SK-N-MC (cell line): ENCODE data around the gene EVL.
A peak's percentile ranks its signal among the peaks of the same experiment; 100 is the strongest.
"Not testable (repeated sequence)": the region's sequence is repeated elsewhere in the genome, so short reads cannot be mapped to it uniquely, and the experiment has no call there.

Experiments used
- DNase-seq: peaks from one replicate; pipeline ENCODE4 v3.0.0-alpha.2; 2011; ENCODE audit warnings: low read depth, low spot score
- H3K27ac ChIP-seq: fragments of 200-600 bp; sonication (generic); 2 replicates; pipeline ENCODE4 v1.5.1; 2016; ENCODE audit warnings: mixed run types
- H3K36me3 ChIP-seq: fragments of 200-600 bp; sonication (generic); 2 replicates; pipeline ENCODE4 v1.6.1; 2017; ENCODE audit warnings: antibody characterized with exemption, low read length, mixed read lengths; ENCODE audit not compliant: insufficient read depth
- H3K4me3 ChIP-seq: fragments of 200-600 bp; sonication (generic); 2 replicates; pipeline ENCODE4 v1.5.1; 2016
- H3K9ac ChIP-seq: fragments of 200-600 bp; sonication (generic); 2 replicates; pipeline ENCODE4 v1.8.0; 2017; ENCODE audit warnings: mixed run types, mixed read lengths; ENCODE audit not compliant: insufficient read length
- H3K9me3 ChIP-seq: fragments of 200-600 bp; sonication (generic); 2 replicates; pipeline ENCODE4 v1.6.1; 2017; ENCODE audit warnings: low read depth, mild to moderate bottlenecking, antibody characterized with exemption, low read length, moderate library complexity, mixed read lengths
- EZH2 ChIP-seq: fragments of 200-600 bp; sonication (generic); IDR thresholded peaks from one replicate; pipeline ENCODE4 v1.6.1; 2017; ENCODE audit warnings: antibody characterized with exemption
- FOXP2 ChIP-seq: optimal IDR thresholded peaks from 2 replicates; pipeline ENCODE3; 2011; ENCODE audit warnings: mild to moderate bottlenecking, moderate library complexity; ENCODE audit not compliant: insufficient read depth; ENCODE audit errors: extremely low read length, control extremely low read depth
- POLR2AphosphoS5 ChIP-seq: IDR thresholded peaks from 2 replicates; pipeline ENCODE4 v1.6.1; 2012; ENCODE audit warnings: mild to moderate bottlenecking, low read depth, low read length, borderline replicate concordance

Gene EVL

GRCh38 chr14:100027771-100028490 lies 37.3 kb upstream of the EVL start:
- H3K36me3 ChIP-seq = no peaks in the 10 kb centered on the region
- no peak overlapping the region for H3K27ac ChIP-seq
- no peak overlapping the region for H3K4me3 ChIP-seq
- H3K9ac ChIP-seq = no peak overlapping the region
- no peak for DNase-seq
- H3K9me3 ChIP-seq = no peaks in the 10 kb centered on the region
- TF ChIP-seq FOXP2 (no peak), EZH2 (no peak), POLR2AphosphoS5 (no peak)

DNA sequence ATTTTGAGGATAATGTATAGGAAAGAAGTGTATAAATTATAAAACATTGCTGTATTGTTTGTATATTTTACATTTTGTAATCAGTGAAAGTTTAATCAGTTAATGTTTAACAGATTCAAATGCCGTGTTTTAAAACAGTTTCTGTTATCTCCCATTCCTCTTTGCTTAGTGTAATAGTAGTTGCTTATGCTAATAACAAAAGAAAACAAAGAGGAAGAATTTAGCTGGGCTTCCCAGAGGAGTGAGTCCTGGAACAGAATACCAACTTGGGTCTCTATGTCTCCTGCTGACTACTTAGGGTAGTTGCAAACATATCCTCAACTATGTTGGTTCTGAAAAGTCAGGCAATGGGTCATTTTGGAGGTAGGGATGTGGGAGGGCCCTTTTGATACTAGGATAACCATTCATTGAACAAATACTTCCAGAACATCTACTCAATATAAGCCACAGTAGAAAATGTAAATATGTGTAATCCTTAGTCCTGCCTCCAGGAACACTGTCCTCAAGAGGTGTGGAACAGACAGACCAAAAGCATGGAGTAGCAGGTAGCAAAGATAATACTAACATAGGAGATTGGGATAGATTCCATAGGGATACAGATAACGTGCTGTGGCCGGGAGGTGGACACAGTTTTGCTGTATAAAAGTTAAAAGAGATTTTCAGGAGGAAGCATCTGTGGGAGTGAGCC lies 36.1 kb upstream of the EVL start:
- no peak overlapping the region for H3K27ac ChIP-seq

DNA sequence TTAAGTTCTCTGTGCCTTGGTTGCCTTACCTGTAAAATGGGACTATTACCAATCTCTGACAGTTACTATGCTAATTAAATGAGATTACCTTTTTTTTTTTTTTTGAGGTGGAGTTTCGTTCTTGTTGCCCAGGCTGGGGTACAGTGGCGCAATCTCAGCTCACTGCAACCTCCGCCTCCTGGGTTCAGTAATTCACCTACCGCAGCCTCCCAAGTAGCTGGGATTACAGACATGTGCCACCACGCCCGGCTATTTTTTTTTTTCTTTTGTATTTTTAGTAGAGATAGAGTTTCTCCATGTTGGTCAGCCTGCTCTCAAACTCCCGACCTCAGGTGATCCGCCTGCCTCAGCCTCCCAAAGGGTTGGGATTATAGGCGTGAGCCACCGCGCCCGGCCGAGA lies 35.2 kb upstream of the EVL start:
- not testable (repeated sequence) for H3K9me3 ChIP-seq, DNase-seq

More for the DNA sequence above, 36.1 kb upstream of the EVL start:
- no peak for DNase-seq
- H3K9me3 ChIP-seq = no peaks in the 10 kb centered on the region
- H3K36me3 ChIP-seq = no peaks in the 10 kb centered on the region
- TF ChIP-seq FOXP2 (no peak), POLR2AphosphoS5 (no peak), EZH2 (no peak)
- no peak overlapping the region for H3K9ac ChIP-seq
- H3K4me3 ChIP-seq = no peak overlapping the region

DNA sequence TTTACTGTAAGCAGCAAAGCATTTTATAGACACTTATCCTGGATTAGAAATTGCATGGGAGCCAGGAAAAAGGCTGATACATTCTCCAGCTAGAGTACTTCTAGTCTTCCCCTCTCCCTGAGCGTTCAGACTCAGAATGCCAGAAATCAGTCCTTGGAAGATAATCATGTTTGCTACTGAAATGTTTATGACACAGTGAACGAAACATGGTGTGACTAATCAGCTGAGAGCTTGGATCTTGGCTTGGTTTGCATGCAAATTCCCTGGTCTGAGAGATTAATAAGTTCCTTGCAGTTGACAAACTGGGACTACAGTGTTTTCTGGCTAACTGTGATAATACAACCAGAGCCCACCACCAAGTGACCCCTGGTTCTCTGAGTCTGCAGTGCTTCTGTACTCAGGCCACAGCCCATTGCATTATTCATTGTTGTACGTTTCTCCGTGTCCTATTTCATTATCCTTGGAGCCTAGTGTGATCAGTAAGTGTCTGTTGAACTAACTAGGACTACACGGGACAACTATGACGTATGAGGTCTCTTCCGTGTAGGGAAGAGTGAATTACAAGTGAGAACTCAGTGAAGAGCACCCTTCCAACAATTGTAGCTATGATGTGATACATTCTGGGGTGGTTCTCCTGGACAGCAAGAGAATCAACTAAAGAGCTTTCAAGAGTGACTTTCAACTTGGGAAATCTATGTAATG lies 34.6 kb upstream of the EVL start:
- DNase-seq = no peak
- H3K27ac ChIP-seq = no peak overlapping the region

More for the DNA sequence above, 35.2 kb upstream of the EVL start:
- not testable (repeated sequence) for H3K9ac ChIP-seq, H3K4me3 ChIP-seq, H3K27ac ChIP-seq, H3K36me3 ChIP-seq

GRCh38 chr14:100031506-100032281 lies 33.5 kb upstream of the EVL start:
- TF ChIP-seq EZH2 = no peak
- TF ChIP-seq FOXP2 = no peak
- no peak for TF ChIP-seq POLR2AphosphoS5
- peak overlapping the region; percentile 5 for H3K9ac ChIP-seq
- H3K27ac ChIP-seq = peak overlapping the region; percentile 49; the same call in 1 of the 2 replicates
- H3K4me3 ChIP-seq = peak overlapping the region; percentile 70
- no peaks in the 10 kb centered on the region for H3K36me3 ChIP-seq
- peak; percentile 24 for DNase-seq
- H3K9me3 ChIP-seq = no peaks in the 10 kb centered on the region

More for the DNA sequence above, 34.6 kb upstream of the EVL start:
- TF ChIP-seq EZH2 (no peak), POLR2AphosphoS5 (no peak), FOXP2 (no peak)
- no peaks in the 10 kb centered on the region for H3K9me3 ChIP-seq
- no peaks in the 10 kb centered on the region for H3K36me3 ChIP-seq
- H3K4me3 ChIP-seq = no peak overlapping the region
- H3K9ac ChIP-seq = no peak overlapping the region

DNA sequence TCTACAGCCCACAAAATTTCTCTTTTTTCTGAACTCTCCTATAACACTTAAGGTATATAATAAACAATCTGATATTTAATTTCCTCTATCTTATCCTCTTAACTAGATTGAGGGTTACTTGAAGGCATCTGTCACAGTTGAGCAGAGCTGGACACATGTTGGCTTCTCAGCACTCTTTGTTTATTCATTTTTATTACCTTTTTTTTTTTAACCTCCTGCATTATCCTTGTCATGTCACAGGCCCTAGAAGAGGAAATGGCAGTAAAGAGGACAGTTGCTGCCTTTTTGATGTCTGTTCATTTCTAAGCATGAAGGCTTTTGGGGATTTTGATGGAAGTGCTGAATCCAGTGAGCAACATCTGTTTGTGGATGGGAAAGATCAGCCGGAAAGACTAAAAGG lies 32.5 kb upstream of the EVL start:
- Histone ChIP-seq H3K27ac (no peak overlapping the region), H3K9me3 (no peaks in the 10 kb centered on the region), H3K4me3 (no peak overlapping the region), H3K36me3 (no peaks in the 10 kb centered on the region), H3K9ac (no peak overlapping the region)
- TF ChIP-seq EZH2 (no peak), FOXP2 (no peak), POLR2AphosphoS5 (no peak)
- DNase-seq = no peak

- no peak overlapping the region for H3K9ac ChIP-seq
- no peaks in the 10 kb centered on the region for H3K36me3 ChIP-seq
- no peak overlapping the region for H3K27ac ChIP-seq
- H3K9me3 ChIP-seq = no peaks in the 10 kb centered on the region
- no peak for DNase-seq
- no peak for TF ChIP-seq FOXP2
- no peak for TF ChIP-seq POLR2AphosphoS5
- TF ChIP-seq EZH2 = no peak
- H3K4me3 ChIP-seq = no peak overlapping the region
Observed at GRCh38 chr14:100033347-100034075, 31.7 kb upstream of the EVL start.
